ENCODE measurements around the gene ATG14. TPM values are rescaled to one million over a fixed set of nuclear protein-coding genes. Genes with fewer than 3 reads are reported as not detected.
"Not testable (repeated sequence)": the region's sequence is repeated elsewhere in the genome, so short reads cannot be mapped to it uniquely, and the experiment has no call there.

The ATG14 gene
- total RNA-seq, 2 donors from 2014 or later: 11.0 to 12.9 TPM

DNA sequence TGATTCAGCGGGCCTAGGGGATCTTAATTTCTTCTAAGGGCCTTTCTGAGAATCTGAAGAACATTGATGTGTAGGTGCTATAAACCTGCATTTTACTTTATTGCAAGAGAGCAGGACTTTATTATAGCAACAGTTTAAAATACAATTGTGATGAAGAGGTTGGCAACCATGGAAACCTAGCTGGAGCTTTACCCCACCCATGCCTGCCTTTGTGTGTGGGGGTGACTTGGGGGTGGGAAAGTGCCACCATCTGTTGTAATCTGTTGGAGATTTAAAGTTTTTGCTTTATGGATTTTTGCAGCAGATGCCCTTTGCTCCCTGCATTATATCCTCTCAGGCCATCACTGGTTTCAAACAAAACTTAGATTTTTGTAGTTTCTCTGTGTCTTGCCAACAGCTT, 64.6 kb downstream of the ATG14 start:
- H3K27ac ChIP-seq (ENCODE audit: low read depth, low read length): no peak overlapping the region
- peaks cover 4% of the 10 kb centered on the region for H3K4me1 ChIP-seq (ENCODE audit: control insufficient read depth, insufficient read depth, low read length)
- Mint-ChIP-seq H3K4me1 (peaks cover 26% of the 10 kb centered on the region), H3K36me3 (ENCODE audit: low read depth) (peaks cover 24% of the 10 kb centered on the region), H3K9me3 (no peaks in the 10 kb centered on the region), H3K27ac (peak overlapping the region; percentile 36), H3K27me3 (ENCODE audit: insufficient read depth) (no peaks in the 10 kb centered on the region), H3K4me3 (no peak overlapping the region)
- TF ChIP-seq, protein P1, sequence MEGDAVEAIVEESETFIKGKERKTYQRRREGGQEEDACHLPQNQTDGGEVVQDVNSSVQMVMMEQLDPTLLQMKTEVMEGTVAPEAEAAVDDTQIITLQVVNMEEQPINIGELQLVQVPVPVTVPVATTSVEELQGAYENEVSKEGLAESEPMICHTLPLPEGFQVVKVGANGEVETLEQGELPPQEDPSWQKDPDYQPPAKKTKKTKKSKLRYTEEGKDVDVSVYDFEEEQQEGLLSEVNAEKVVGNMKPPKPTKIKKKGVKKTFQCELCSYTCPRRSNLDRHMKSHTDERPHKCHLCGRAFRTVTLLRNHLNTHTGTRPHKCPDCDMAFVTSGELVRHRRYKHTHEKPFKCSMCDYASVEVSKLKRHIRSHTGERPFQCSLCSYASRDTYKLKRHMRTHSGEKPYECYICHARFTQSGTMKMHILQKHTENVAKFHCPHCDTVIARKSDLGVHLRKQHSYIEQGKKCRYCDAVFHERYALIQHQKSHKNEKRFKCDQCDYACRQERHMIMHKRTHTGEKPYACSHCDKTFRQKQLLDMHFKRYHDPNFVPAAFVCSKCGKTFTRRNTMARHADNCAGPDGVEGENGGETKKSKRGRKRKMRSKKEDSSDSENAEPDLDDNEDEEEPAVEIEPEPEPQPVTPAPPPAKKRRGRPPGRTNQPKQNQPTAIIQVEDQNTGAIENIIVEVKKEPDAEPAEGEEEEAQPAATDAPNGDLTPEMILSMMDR (conservative IDR thresholded peaks at IDR 0.05): no peak
- no peak overlapping the region for H3K9ac ChIP-seq (ENCODE audit: extremely low read depth, low read length, poor library complexity, severe bottlenecking)
- no peak for DNase-seq
- 86% methylated on average over 1 of the region's 1 CpG; no CpG with 5 or more reads in 1 of the 2 experiments for WGBS, 2 experiments (ENCODE audit: insufficient coverage in 1 of 2, insufficient read length in 1 of 2)
- no peaks in the 10 kb centered on the region for H3K27me3 ChIP-seq (ENCODE audit: control insufficient read depth, insufficient read depth, low read length, poor library complexity, severe bottlenecking)
- peaks cover 44% of the 10 kb centered on the region for H3K36me3 ChIP-seq (ENCODE audit: control insufficient read depth, insufficient read depth, low read length)
- H3K9me3 ChIP-seq (ENCODE audit: control insufficient read depth, low read length): no peaks in the 10 kb centered on the region
- H3K4me3 ChIP-seq (ENCODE audit: low read length): no peak overlapping the region

DNA sequence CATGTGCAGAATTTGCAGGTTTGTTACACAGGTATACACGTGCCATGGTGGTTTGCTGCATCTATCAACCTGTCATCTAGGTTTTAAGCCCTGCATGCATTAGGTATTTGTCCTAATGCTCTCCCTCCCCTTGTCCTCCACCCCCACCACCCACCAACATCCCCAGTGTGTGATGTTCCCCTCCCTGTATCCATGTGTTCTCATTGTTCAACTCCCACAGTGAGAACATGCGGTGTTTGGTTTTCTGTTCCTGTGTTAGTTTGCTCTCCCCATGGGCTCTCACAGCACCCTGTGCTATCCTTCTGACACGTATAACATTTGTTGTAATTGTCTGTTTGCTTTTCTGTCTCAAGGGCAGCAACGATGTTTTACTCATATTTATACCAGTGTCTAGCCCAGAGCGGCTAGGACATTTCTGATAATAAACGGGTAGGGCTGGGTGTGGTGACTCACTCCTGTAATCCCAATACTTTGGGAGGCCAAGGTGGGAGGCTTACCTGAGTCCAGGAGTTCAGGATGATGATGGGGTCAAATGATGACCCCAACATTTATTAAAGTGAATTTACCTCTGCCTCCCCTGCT, 67.0 kb downstream of the ATG14 start:
- not testable (repeated sequence) for H3K9ac ChIP-seq (ENCODE audit: extremely low read depth, low read length, poor library complexity, severe bottlenecking); DNase-seq; H3K9me3 Mint-ChIP-seq; H3K4me3 ChIP-seq (ENCODE audit: low read length); H3K27ac Mint-ChIP-seq; H3K4me1 ChIP-seq (ENCODE audit: control insufficient read depth, insufficient read depth, low read length); H3K4me3 Mint-ChIP-seq; H3K9me3 ChIP-seq (ENCODE audit: control insufficient read depth, low read length); H3K36me3 Mint-ChIP-seq (ENCODE audit: low read depth); H3K27ac ChIP-seq (ENCODE audit: low read depth, low read length); H3K27me3 ChIP-seq (ENCODE audit: control insufficient read depth, insufficient read depth, low read length, poor library complexity, severe bottlenecking); H3K27me3 Mint-ChIP-seq (ENCODE audit: insufficient read depth)
- peaks cover 24% of the 10 kb centered on the region for H3K36me3 ChIP-seq (ENCODE audit: control insufficient read depth, insufficient read depth, low read length)
- H3K4me1 Mint-ChIP-seq: peaks cover 32% of the 10 kb centered on the region
- WGBS, 2 experiments (ENCODE audit: insufficient coverage in 1 of 2, insufficient read length in 1 of 2): 72 to 86% methylated on average over 5 to 6 of the region's 6 CpGs

DNA sequence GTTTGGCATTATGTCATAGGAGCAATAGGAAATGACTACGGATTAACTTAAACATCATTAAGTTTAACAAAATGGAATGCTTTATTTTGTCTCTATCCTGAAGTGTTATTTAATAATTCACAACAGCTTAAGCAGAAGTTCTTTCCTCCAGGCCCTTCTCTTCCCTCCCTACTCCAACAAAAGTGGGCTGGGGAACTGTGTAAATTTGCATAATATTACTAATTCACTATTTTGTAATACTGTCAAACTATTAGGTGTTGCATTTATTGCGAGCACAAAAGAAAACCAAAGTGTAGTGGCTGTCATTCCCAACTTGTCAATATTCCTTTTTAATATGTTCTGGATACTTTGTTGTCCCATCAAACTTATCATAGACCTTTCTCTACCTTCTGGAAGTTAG, 69.8 kb downstream of the ATG14 start:
- H3K9ac ChIP-seq (ENCODE audit: extremely low read depth, low read length, poor library complexity, severe bottlenecking): no peak overlapping the region
- H3K4me3 Mint-ChIP-seq: no peak overlapping the region
- no peak overlapping the region for H3K27ac ChIP-seq (ENCODE audit: low read depth, low read length)
- no peak overlapping the region for H3K4me3 ChIP-seq (ENCODE audit: low read length)
- 100% methylated on average over 1 of the region's 2 CpGs; no CpG with 5 or more reads in 1 of the 2 experiments for WGBS, 2 experiments (ENCODE audit: insufficient coverage in 1 of 2, insufficient read length in 1 of 2)
- peaks cover 7% of the 10 kb centered on the region for H3K36me3 Mint-ChIP-seq (ENCODE audit: low read depth)
- peaks cover 38% of the 10 kb centered on the region for H3K4me1 Mint-ChIP-seq
- peaks cover 7% of the 10 kb centered on the region for H3K4me1 ChIP-seq (ENCODE audit: control insufficient read depth, insufficient read depth, low read length)
- H3K36me3 ChIP-seq (ENCODE audit: control insufficient read depth, insufficient read depth, low read length): peaks cover 28% of the 10 kb centered on the region
- no peaks in the 10 kb centered on the region for H3K27me3 Mint-ChIP-seq (ENCODE audit: insufficient read depth)
- H3K9me3 ChIP-seq (ENCODE audit: control insufficient read depth, low read length): no peaks in the 10 kb centered on the region
- no peak overlapping the region for H3K27ac Mint-ChIP-seq
- DNase-seq: no peak
- H3K9me3 Mint-ChIP-seq: no peaks in the 10 kb centered on the region
- TF ChIP-seq, protein P1 (conservative IDR thresholded peaks at IDR 0.05): no peak
- H3K27me3 ChIP-seq (ENCODE audit: control insufficient read depth, insufficient read depth, low read length, poor library complexity, severe bottlenecking): no peaks in the 10 kb centered on the region

DNA sequence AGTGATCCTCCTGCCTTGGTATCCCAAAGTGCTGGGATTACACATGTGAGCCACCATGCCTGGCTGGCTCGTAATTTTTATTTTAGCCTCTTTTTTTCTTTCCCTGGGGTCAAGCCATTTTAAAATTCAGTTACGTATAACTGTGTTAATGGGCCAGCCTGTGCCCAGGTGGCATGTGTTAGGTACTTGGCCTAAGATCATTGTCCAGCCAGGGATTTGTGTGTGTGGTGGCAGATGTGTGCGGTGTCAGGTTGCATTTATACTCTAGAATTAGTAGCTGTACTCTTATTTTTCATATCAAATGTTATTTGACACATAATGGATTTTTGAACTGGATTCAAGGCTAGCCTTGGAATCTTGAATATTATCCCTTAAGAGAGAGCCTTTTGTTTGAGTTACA, 71.1 kb downstream of the ATG14 start:
- Histone ChIP-seq H3K4me3 (ENCODE audit: low read length) (no peak overlapping the region), H3K9ac (ENCODE audit: extremely low read depth, low read length, poor library complexity, severe bottlenecking) (no peak overlapping the region), H3K27ac (ENCODE audit: low read depth, low read length) (no peak overlapping the region), H3K4me1 (ENCODE audit: control insufficient read depth, insufficient read depth, low read length) (peaks cover 6% of the 10 kb centered on the region), H3K27me3 (ENCODE audit: control insufficient read depth, insufficient read depth, low read length, poor library complexity, severe bottlenecking) (no peaks in the 10 kb centered on the region), H3K36me3 (ENCODE audit: control insufficient read depth, insufficient read depth, low read length) (peaks cover 35% of the 10 kb centered on the region), H3K9me3 (ENCODE audit: control insufficient read depth, low read length) (no peaks in the 10 kb centered on the region)
- no peak for DNase-seq
- Mint-ChIP-seq H3K4me1 (peaks cover 37% of the 10 kb centered on the region), H3K9me3 (no peaks in the 10 kb centered on the region), H3K27ac (peak overlapping the region; percentile 61), H3K4me3 (no peak overlapping the region), H3K36me3 (ENCODE audit: low read depth) (peaks cover 11% of the 10 kb centered on the region), H3K27me3 (ENCODE audit: insufficient read depth) (no peaks in the 10 kb centered on the region)
- TF ChIP-seq, protein P1 (conservative IDR thresholded peaks at IDR 0.05): no peak
- WGBS, 2 experiments (ENCODE audit: insufficient coverage in 1 of 2, insufficient read length in 1 of 2): 100% methylated on average over 2 of the region's 3 CpGs; no CpG with 5 or more reads in 1 of the 2 experiments
